SK-N-SH (cell line): ENCODE results near the gene SLC44A5.

Source experiments
- EP300 ChIP-seq, 2 experiments: IDR thresholded peaks; 2 replicates each; pipeline versions ENCODE4 v1.4.0 to v1.6.1; 2012; ENCODE audit warnings: borderline replicate concordance in 1 of 2, low read depth in 1 of 2, low read length in 1 of 2
- GABPA ChIP-seq: IDR thresholded peaks from 2 replicates; pipeline ENCODE4 v1.4.0; 2012; ENCODE audit warnings: low read depth, mild to moderate bottlenecking
- GATA2 ChIP-seq: sonication (generic); formaldehyde crosslinking; IDR thresholded peaks from 2 replicates; pipeline ENCODE4 v1.5.0; 2020; ENCODE audit warnings: mild to moderate bottlenecking, missing genetic modification reagents
- POLR2AphosphoS5 ChIP-seq: IDR thresholded peaks from 2 replicates; pipeline ENCODE4 v1.6.1; 2012; ENCODE audit warnings: low read depth, low read length
- RAD21 ChIP-seq: IDR thresholded peaks from 2 replicates; pipeline ENCODE4 v1.6.1; 2012; ENCODE audit warnings: mild to moderate bottlenecking, low read length
- REST ChIP-seq: IDR thresholded peaks from 2 replicates; pipeline ENCODE4 v1.6.1; 2012; ENCODE audit warnings: mild to moderate bottlenecking, low read depth, low read length, moderate library complexity
- RFX5 ChIP-seq: IDR thresholded peaks from 2 replicates; pipeline ENCODE4 v1.6.1; 2012; ENCODE audit warnings: mild to moderate bottlenecking, improper control_type of control experiment, low read length
- TAF1 ChIP-seq: IDR thresholded peaks from 2 replicates; pipeline ENCODE4 v1.6.1; 2012; ENCODE audit warnings: low read depth, mild to moderate bottlenecking, low read length, moderate library complexity, borderline replicate concordance
- USF2 ChIP-seq: fragments of 150-350 bp; IDR thresholded peaks from 2 replicates; pipeline ENCODE4 v1.6.1; 2017; ENCODE audit warnings: antibody characterized with exemption, low read length, low read depth, borderline replicate concordance
- YY1 ChIP-seq: IDR thresholded peaks from 2 replicates; pipeline ENCODE4 v1.4.0; 2012; ENCODE audit warnings: low read depth, mild to moderate bottlenecking
- TF ChIP-seq, protein P1 (sequence below): fragments of 200-600 bp; sonication (generic); IDR thresholded peaks from 2 replicates; pipeline ENCODE4 v1.6.1; 2017; ENCODE audit warnings: antibody characterized with exemption, mild to moderate bottlenecking, moderate library complexity
- TF ChIP-seq, protein P2 (sequence below): IDR thresholded peaks from 2 replicates; pipeline ENCODE4 v1.4.0; 2012; ENCODE audit warnings: low read depth, borderline replicate concordance

- TF ChIP-seq, protein P1, sequence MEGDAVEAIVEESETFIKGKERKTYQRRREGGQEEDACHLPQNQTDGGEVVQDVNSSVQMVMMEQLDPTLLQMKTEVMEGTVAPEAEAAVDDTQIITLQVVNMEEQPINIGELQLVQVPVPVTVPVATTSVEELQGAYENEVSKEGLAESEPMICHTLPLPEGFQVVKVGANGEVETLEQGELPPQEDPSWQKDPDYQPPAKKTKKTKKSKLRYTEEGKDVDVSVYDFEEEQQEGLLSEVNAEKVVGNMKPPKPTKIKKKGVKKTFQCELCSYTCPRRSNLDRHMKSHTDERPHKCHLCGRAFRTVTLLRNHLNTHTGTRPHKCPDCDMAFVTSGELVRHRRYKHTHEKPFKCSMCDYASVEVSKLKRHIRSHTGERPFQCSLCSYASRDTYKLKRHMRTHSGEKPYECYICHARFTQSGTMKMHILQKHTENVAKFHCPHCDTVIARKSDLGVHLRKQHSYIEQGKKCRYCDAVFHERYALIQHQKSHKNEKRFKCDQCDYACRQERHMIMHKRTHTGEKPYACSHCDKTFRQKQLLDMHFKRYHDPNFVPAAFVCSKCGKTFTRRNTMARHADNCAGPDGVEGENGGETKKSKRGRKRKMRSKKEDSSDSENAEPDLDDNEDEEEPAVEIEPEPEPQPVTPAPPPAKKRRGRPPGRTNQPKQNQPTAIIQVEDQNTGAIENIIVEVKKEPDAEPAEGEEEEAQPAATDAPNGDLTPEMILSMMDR = no peak
- TF ChIP-seq REST (no peak), YY1 (no peak), POLR2AphosphoS5 (no peak), GABPA (no peak), EP300 (IDR thresholded peaks at IDR 0.05; ENCODE audit: borderline replicate concordance in 1 of 2, low read depth in 1 of 2, low read length in 1 of 2) (no peak), RAD21 (no peak), RFX5 (no peak), USF2 (no peak), TAF1 (no peak), GATA2 (no peak)
- TF ChIP-seq, protein P2, sequence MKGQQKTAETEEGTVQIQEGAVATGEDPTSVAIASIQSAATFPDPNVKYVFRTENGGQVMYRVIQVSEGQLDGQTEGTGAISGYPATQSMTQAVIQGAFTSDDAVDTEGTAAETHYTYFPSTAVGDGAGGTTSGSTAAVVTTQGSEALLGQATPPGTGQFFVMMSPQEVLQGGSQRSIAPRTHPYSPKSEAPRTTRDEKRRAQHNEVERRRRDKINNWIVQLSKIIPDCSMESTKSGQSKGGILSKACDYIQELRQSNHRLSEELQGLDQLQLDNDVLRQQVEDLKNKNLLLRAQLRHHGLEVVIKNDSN = no peak
These were observed 92.2 kb downstream of the SLC44A5 start for GRCh38 chr1:75518686-75519085.
